C4-2B (cell line): Measurements from ENCODE around the gene RNF212B.

ENCODE experiments used
- H3K27ac ChIP-seq: fragments of 450-650 bp; 2 replicates; pipeline ENCODE4 v1.5.1; 2017
- CTCF ChIP-seq: fragments of 450-650 bp; conservative IDR thresholded peaks from 2 replicates; pipeline ENCODE4 v1.5.1; 2017; ENCODE audit warnings: mild to moderate bottlenecking
- ZFX ChIP-seq: fragments of 450-650 bp; IDR thresholded peaks from 2 replicates; pipeline ENCODE4 v1.6.1; 2017

Gene RNF212B

GRCh38 chr14:23294734-23295561 is 57.2 kb downstream of the RNF212B start:
- no peak overlapping the region; the same call in 1 of the 2 replicates for H3K27ac ChIP-seq
- TF ChIP-seq ZFX, result no peak
- peak; percentile 91 for TF ChIP-seq CTCF

- TF ChIP-seq ZFX, result no peak
- TF ChIP-seq CTCF, result no peak
- H3K27ac ChIP-seq, result no peak overlapping the region
Measured at GRCh38 chr14:23296012-23296777, 58.5 kb downstream of the RNF212B start.

- TF ChIP-seq ZFX, result no peak
- no peak for TF ChIP-seq CTCF
- no peak overlapping the region for H3K27ac ChIP-seq
Measured at GRCh38 chr14:23297096-23297495, 59.4 kb downstream of the RNF212B start.

GRCh38 chr14:23297611-23298277 is 60.0 kb downstream of the RNF212B start:
- no peak overlapping the region for H3K27ac ChIP-seq
- no peak for TF ChIP-seq CTCF
- TF ChIP-seq ZFX, result no peak

- TF ChIP-seq CTCF (peak; percentile 28), ZFX (no peak)
- no peak overlapping the region for H3K27ac ChIP-seq
Measured at GRCh38 chr14:23299211-23299957, 61.6 kb downstream of the RNF212B start.

GRCh38 chr14:23299986-23300686 is 62.4 kb downstream of the RNF212B start:
- TF ChIP-seq ZFX (no peak), CTCF (peak; percentile 13)
- H3K27ac ChIP-seq, result peak overlapping the region; percentile 94
